Measurements from ENCODE around the gene TMEM260. TPM values are rescaled to one million over a fixed set of nuclear protein-coding genes. Genes with fewer than 3 reads are reported as not detected.
"Not testable (repeated sequence)": the region's sequence is repeated elsewhere in the genome, so short reads cannot be mapped to it uniquely, and the experiment has no call there.

Gene TMEM260
- total RNA-seq, 4 donors from 2014 or later, result 2.6 to 10.5 (median 5.3) TPM

GRCh38 chr14:56598519-56598918 lies 18.9 kb downstream of the TMEM260 start:
- ATAC-seq (no peak), DNase-seq (no peak)
- TF ChIP-seq POLR2A (IDR thresholded peaks at IDR 0.05) (no peak), CTCF (IDR thresholded peaks at IDR 0.05 in 4 of 5, conservative IDR thresholded peaks at IDR 0.05 in 1 of 5) (no peak)
- Histone ChIP-seq H3K27ac (no peak overlapping the region), H3K4me3 (no peak overlapping the region), H3K27me3 (no peaks in the 10 kb centered on the region), H3K9me3 (no peaks in the 10 kb centered on the region), H3K4me1 (no peaks in the 10 kb centered on the region), H3K36me3 (no peaks in the 10 kb centered on the region)
- intact Hi-C loops (cut with DNase I; ENCODE audit: low total_unique reads), result no loop called here
- in situ Hi-C loops (cut with MboI; ENCODE audit: low sequenced_read_pairs in 4 of 4), result no loop called here

GRCh38 chr14:56603648-56604047 lies 24.1 kb downstream of the TMEM260 start:
- Histone ChIP-seq H3K27ac (no peak overlapping the region), H3K36me3 (peaks cover 0 to 19% of the 10 kb centered on the region in 2 donors), H3K4me1 (no peaks in the 10 kb centered on the region), H3K4me3 (no peak overlapping the region), H3K27me3 (no peaks in the 10 kb centered on the region), H3K9me3 (no peaks in the 10 kb centered on the region)
- no peak for DNase-seq
- no peak for ATAC-seq
- TF ChIP-seq CTCF (IDR thresholded peaks at IDR 0.05 in 4 of 5, conservative IDR thresholded peaks at IDR 0.05 in 1 of 5) (no peak), POLR2A (IDR thresholded peaks at IDR 0.05) (no peak)
- in situ Hi-C loops (cut with MboI; ENCODE audit: low sequenced_read_pairs in 4 of 4), result no loop called here
- intact Hi-C loops (cut with DNase I; ENCODE audit: low total_unique reads), result no loop called here

GRCh38 chr14:56608689-56609088 lies 29.1 kb downstream of the TMEM260 start:
- in situ Hi-C loops (cut with MboI; ENCODE audit: low sequenced_read_pairs in 4 of 4), result no loop called here
- no peaks in the 10 kb centered on the region for H3K4me1 ChIP-seq
- peaks cover 0 to 55% of the 10 kb centered on the region in 2 donors for H3K36me3 ChIP-seq
- intact Hi-C loops (cut with DNase I; ENCODE audit: low total_unique reads), result no loop called here
- no peak overlapping the region for H3K27ac ChIP-seq
- H3K4me3 ChIP-seq, result no peak overlapping the region
- ATAC-seq (no peak), DNase-seq (no peak)
- TF ChIP-seq CTCF (IDR thresholded peaks at IDR 0.05 in 4 of 5, conservative IDR thresholded peaks at IDR 0.05 in 1 of 5) (no peak), POLR2A (IDR thresholded peaks at IDR 0.05) (no peak)
- no peaks in the 10 kb centered on the region for H3K27me3 ChIP-seq
- no peaks in the 10 kb centered on the region for H3K9me3 ChIP-seq

GRCh38 chr14:56611663-56612062 lies 32.1 kb downstream of the TMEM260 start:
- H3K27me3 ChIP-seq; ATAC-seq; H3K27ac ChIP-seq; intact Hi-C loops (cut with DNase I; ENCODE audit: low total_unique reads); H3K9me3 ChIP-seq; H3K4me3 ChIP-seq; H3K4me1 ChIP-seq; DNase-seq; in situ Hi-C loops (cut with MboI; ENCODE audit: low sequenced_read_pairs in 4 of 4): not testable (repeated sequence)
- H3K36me3 ChIP-seq, result peaks cover 0 to 44% of the 10 kb centered on the region in 2 donors

GRCh38 chr14:56617084-56617483 lies 37.5 kb downstream of the TMEM260 start:
- ATAC-seq (no peak), DNase-seq (no peak)
- Histone ChIP-seq H3K4me1 (no peaks in the 10 kb centered on the region), H3K9me3 (no peaks in the 10 kb centered on the region), H3K27ac (no peak overlapping the region), H3K27me3 (no peaks in the 10 kb centered on the region), H3K4me3 (no peak overlapping the region), H3K36me3 (peaks cover 0 to 56% of the 10 kb centered on the region in 2 donors)
- in situ Hi-C loops (cut with MboI; ENCODE audit: low sequenced_read_pairs in 4 of 4), result no loop called here
- intact Hi-C loops (cut with DNase I; ENCODE audit: low total_unique reads), result no loop called here
- no peak for TF ChIP-seq POLR2A (IDR thresholded peaks at IDR 0.05)
- TF ChIP-seq CTCF (IDR thresholded peaks at IDR 0.05 in 4 of 5, conservative IDR thresholded peaks at IDR 0.05 in 1 of 5), result no peak
